GM18867 (cell line): ENCODE measurements around the gene PKD1L1.

ENCODE experiments used
- ATAC-seq: cut with Tn5 transposase; IDR thresholded peaks from one replicate; pipeline ENCODE4 v1.9.1; 2021; ENCODE audit warnings: mild to moderate bottlenecking, moderate library complexity; ENCODE audit not compliant: unreplicated experiment

PKD1L1 gene

GRCh38 chr7:47881256-47881655 lies 67.0 kb downstream of the PKD1L1 start:
- no peak for ATAC-seq

- ATAC-seq: no peak
Measured at GRCh38 chr7:47878662-47879061, 69.6 kb downstream of the PKD1L1 start.

GRCh38 chr7:47877336-47877735 lies 70.9 kb downstream of the PKD1L1 start:
- no peak for ATAC-seq

- no peak for ATAC-seq
Measured at GRCh38 chr7:47875998-47876744, 72.1 kb downstream of the PKD1L1 start.

GRCh38 chr7:47875406-47875805 lies 72.9 kb downstream of the PKD1L1 start:
- no peak for ATAC-seq

- no peak for ATAC-seq
Measured at GRCh38 chr7:47873762-47874161, 74.5 kb downstream of the PKD1L1 start.

GRCh38 chr7:47867286-47867685 lies 81.0 kb downstream of the PKD1L1 start:
- no peak for ATAC-seq

GRCh38 chr7:47866120-47866519 lies 82.1 kb downstream of the PKD1L1 start:
- no peak for ATAC-seq

- no peak for ATAC-seq
Measured at GRCh38 chr7:47852330-47853245, 95.7 kb downstream of the PKD1L1 start.

- ATAC-seq: no peak
Measured at GRCh38 chr7:47847207-47847606, 101.1 kb downstream of the PKD1L1 start.

- ATAC-seq: no peak
Measured at GRCh38 chr7:47846138-47846836, 102.0 kb downstream of the PKD1L1 start.

GRCh38 chr7:47844311-47844710 lies 104.0 kb downstream of the PKD1L1 start:
- no peak for ATAC-seq

GRCh38 chr7:47843291-47843690 lies 105.0 kb downstream of the PKD1L1 start:
- no peak for ATAC-seq

- ATAC-seq: no peak
Measured at GRCh38 chr7:47839381-47839780, 108.9 kb downstream of the PKD1L1 start.

- ATAC-seq: no peak
Measured at GRCh38 chr7:47837826-47838225, 110.4 kb downstream of the PKD1L1 start.

- ATAC-seq: no peak
Measured at GRCh38 chr7:47836503-47837202, 111.6 kb downstream of the PKD1L1 start.

GRCh38 chr7:47836080-47836479 lies 112.2 kb downstream of the PKD1L1 start:
- no peak for ATAC-seq

- ATAC-seq: no peak
Measured at GRCh38 chr7:47833211-47833610, 115.1 kb downstream of the PKD1L1 start.

- ATAC-seq: no peak
Measured at GRCh38 chr7:47832105-47832715, 116.1 kb downstream of the PKD1L1 start.

- ATAC-seq: no peak
Measured at GRCh38 chr7:47830015-47830414, 118.3 kb downstream of the PKD1L1 start.
